NB4 (cell line): ENCODE results near the gene MTHFD2L.
A peak's percentile ranks its signal among the peaks of the same experiment; 100 is the strongest.

Experiments used
- MAX ChIP-seq: IDR thresholded peaks from 2 replicates; pipeline ENCODE4 v1.6.1; 2011; ENCODE audit warnings: low read depth, low read length
- POLR2A ChIP-seq: IDR thresholded peaks from 2 replicates; pipeline ENCODE4 v1.6.1; 2011; ENCODE audit warnings: mild to moderate bottlenecking; ENCODE audit not compliant: insufficient read length; ENCODE audit errors: extremely low read depth
- TF ChIP-seq, protein P1 (sequence below): IDR thresholded peaks from one replicate; pipeline ENCODE4 v1.5.1; 2012; ENCODE audit warnings: low read depth, low read length

DNA sequence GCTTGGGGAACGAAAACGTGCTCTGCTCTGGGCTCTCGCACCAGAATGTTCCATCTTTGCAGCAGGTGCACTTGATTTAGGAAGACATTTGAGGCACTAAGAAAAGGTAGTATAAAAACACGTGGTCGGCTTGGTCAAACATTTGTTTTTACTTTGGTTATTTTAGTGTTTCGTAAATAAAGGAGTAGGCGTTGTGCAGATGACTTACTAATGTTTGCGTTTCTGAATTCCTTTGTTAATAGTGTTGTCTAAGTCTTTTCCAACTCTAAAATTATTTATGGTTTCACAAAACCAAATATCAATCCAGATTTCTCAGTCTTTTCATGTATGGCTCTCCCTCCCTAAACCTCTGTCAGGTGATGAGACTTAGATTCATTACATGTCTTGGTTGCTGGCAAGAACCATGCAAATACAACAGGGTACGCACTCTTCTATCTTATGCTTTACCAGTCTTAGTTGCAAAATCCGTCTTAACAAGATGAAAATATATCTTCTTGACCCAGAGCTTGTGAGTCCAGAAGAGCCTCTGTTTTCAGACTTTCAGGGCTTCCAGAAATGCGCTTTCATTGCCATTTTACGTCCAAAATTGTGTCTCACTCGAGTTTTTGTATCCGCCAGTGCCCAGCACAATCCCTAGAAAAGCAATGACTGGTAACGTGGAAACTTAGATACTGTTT is 686 bp downstream of the MTHFD2L start:
- TF ChIP-seq, protein P1, sequence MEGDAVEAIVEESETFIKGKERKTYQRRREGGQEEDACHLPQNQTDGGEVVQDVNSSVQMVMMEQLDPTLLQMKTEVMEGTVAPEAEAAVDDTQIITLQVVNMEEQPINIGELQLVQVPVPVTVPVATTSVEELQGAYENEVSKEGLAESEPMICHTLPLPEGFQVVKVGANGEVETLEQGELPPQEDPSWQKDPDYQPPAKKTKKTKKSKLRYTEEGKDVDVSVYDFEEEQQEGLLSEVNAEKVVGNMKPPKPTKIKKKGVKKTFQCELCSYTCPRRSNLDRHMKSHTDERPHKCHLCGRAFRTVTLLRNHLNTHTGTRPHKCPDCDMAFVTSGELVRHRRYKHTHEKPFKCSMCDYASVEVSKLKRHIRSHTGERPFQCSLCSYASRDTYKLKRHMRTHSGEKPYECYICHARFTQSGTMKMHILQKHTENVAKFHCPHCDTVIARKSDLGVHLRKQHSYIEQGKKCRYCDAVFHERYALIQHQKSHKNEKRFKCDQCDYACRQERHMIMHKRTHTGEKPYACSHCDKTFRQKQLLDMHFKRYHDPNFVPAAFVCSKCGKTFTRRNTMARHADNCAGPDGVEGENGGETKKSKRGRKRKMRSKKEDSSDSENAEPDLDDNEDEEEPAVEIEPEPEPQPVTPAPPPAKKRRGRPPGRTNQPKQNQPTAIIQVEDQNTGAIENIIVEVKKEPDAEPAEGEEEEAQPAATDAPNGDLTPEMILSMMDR = no peak
- TF ChIP-seq MAX (peak; percentile 88), POLR2A (no peak)
